ENCODE results near the gene LMNTD2. TPM values are rescaled to one million over a fixed set of nuclear protein-coding genes. Genes with fewer than 3 reads are reported as not detected.

LMNTD2 gene
- total RNA-seq, 2 experiments from 2014 or later = 3.1 to 3.9 TPM

DNA sequence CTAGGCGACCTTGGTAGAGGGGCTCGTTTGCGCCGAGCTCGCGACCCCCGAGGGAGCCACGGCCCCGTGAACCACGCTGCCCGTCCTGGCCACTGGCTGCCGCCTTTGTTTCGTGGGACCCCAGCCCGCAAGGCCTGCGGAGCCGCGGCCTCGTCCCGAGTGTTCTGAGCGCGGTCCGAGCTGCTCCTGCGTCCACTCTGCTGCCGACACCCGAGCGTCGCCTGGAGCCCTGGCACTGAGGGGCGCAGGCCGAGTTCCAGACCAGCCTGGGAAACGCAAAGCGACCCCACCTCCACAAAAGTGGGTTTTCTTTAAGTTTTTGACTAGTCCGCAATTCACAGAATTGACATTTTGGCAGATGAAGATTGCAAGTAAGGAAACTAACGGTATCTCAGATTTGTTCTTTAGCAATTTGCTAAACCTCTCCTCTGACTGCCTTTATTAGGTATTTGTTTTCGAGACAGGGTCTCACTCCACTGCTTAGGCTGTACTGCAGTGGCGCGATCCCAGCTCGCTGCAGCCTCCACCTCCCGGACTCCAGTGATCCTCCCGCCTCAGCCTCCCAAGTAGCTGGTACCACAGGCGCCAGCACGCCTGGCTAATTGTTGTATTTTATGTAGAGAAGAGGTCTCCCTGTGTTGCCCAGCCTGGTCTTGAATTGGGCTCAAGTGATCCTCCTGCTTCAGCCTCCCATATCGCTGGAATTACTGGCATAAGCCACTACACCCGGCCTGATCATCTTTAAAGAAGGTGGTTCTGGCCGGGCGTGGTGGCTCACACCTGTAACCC is 52.6 kb downstream of the LMNTD2 start:
- ChIA-PET CTCF (interaction anchor here (1.6 to 5.0 kb wide), 2 partner anchors 11 to 59 kb away, joined by 6 to 40 read pairs; no protein-coding TSS in a partner anchor), POLR2A (no interaction called here)

GRCh38 chr11:506995-507726 is 53.4 kb downstream of the LMNTD2 start, which contains the start of gene RNH1:
Gene RNH1 (minus strand): TSS chr11:507242. CDS start chr11:502162, 5,080 bp downstream.
- ChIA-PET POLR2A (interaction anchor here (1.0 to 2.2 kb wide), 8 partner anchors 12 to 151 kb away, joined by 3 to 22 read pairs (median 6); partner anchors contain the start of genes HRAS, PHRF1, PTDSS2 and SIGIRR), CTCF (interaction anchor here (0.9 to 5.0 kb wide), 3 partner anchors 11 to 59 kb away, joined by 3 to 40 read pairs (median 6); no protein-coding TSS in a partner anchor)
- DNase-seq = peak; percentile 99
- intact Hi-C loops (cut with micrococcal nuclease) = loop anchor here (1.0 to 2.0 kb wide), 8 partner anchors 11 to 300 kb away; partner anchors contain the start of genes BET1L, LRRC56, RIC8A and SIGIRR
- H3K27ac Mint-ChIP-seq = peak within 1 kb of the TSS; percentile 100
- peaks cover 27% of the 10 kb centered on the region for H3K4me1 Mint-ChIP-seq (ENCODE audit: low read depth)
- no peaks in the 10 kb centered on the region for H3K27me3 Mint-ChIP-seq
- H3K4me3 Mint-ChIP-seq = peak within 1 kb of the TSS; percentile 97
- peaks cover 10% of the 10 kb centered on the region for H3K36me3 Mint-ChIP-seq
- H3K9me3 Mint-ChIP-seq = no peaks in the 10 kb centered on the region

More for the DNA sequence above, 52.6 kb downstream of the LMNTD2 start:
- Mint-ChIP-seq H3K9me3 (no peaks in the 10 kb centered on the region), H3K4me1 (ENCODE audit: low read depth) (peaks cover 27% of the 10 kb centered on the region), H3K36me3 (peaks cover 13% of the 10 kb centered on the region), H3K27ac (peak overlapping the region; percentile 69), H3K4me3 (peak overlapping the region; percentile 69), H3K27me3 (no peaks in the 10 kb centered on the region)
- DNase-seq = no peak
- intact Hi-C loops (cut with micrococcal nuclease) = loop anchor here (1.0 to 2.0 kb wide), 7 partner anchors 10 to 239 kb away; partner anchors contain the start of genes LRRC56 and SIGIRR

- peak; percentile 98 for DNase-seq
- intact Hi-C loops (cut with micrococcal nuclease) = loop anchor here (1.0 to 2.0 kb wide), 4 partner anchors 68 to 299 kb away; partner anchors contain the start of genes BET1L, RIC8A and SIGIRR
- H3K9me3 Mint-ChIP-seq = no peaks in the 10 kb centered on the region
- H3K36me3 Mint-ChIP-seq = peaks cover 10% of the 10 kb centered on the region
- H3K4me1 Mint-ChIP-seq (ENCODE audit: low read depth) = peaks cover 27% of the 10 kb centered on the region
- ChIA-PET POLR2A (interaction anchor here (1.0 to 2.2 kb wide), 8 partner anchors 12 to 151 kb away, joined by 3 to 22 read pairs (median 6); partner anchors contain the start of genes HRAS, PHRF1, PTDSS2 and SIGIRR), CTCF (interaction anchor here (0.9 to 5.0 kb wide), 3 partner anchors 12 to 58 kb away, joined by 3 to 40 read pairs (median 6); no protein-coding TSS in a partner anchor)
- H3K27ac Mint-ChIP-seq = peak overlapping the region; percentile 100
- peak overlapping the region; percentile 97 for H3K4me3 Mint-ChIP-seq
- no peaks in the 10 kb centered on the region for H3K27me3 Mint-ChIP-seq
These were observed 54.1 kb downstream of the LMNTD2 start for GRCh38 chr11:506238-506994.

DNA sequence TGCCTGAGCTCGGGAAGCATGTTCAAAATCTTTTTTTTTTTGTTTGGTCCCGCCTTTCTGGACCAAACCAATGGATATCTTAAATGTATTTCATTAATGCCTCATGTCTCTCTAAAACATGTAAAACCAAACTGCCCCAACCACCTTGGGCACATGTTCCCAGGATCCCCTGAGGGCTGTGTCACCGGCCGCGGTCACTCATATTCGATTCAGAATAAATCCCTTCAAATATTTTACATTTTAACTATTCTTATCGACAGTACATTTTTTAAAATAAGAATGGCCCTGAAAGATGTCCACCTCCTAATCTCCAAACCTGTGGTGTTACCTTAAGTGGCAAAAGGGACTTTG is 55.6 kb downstream of the LMNTD2 start:
- H3K27ac Mint-ChIP-seq = no peak overlapping the region
- POLR2A ChIA-PET = interaction anchor here (2.2 kb wide), 1 partner anchor 57 kb away, joined by 22 read pairs; the partner anchor contains the start of gene PTDSS2
- CTCF ChIA-PET = interaction anchor here (1.6 kb wide), 1 partner anchor 13 kb away, joined by 5 read pairs; no protein-coding TSS in a partner anchor

More for the DNA sequence above, 55.6 kb downstream of the LMNTD2 start:
- H3K4me3 Mint-ChIP-seq = peak overlapping the region; percentile 97
- H3K9me3 Mint-ChIP-seq = no peaks in the 10 kb centered on the region
- intact Hi-C loops (cut with micrococcal nuclease) = no loop called here
- peaks cover 15% of the 10 kb centered on the region for H3K36me3 Mint-ChIP-seq
- no peak for DNase-seq
- peaks cover 27% of the 10 kb centered on the region for H3K4me1 Mint-ChIP-seq (ENCODE audit: low read depth)
- H3K27me3 Mint-ChIP-seq = no peaks in the 10 kb centered on the region

Small RNA genes within 50 kb of the gene (microRNA-seq; reads per million reads assigned to microRNA genes)
- 388 reads per million, percentile 80 among the genes with 10 or more reads in this experiment for gene MIR210 (ENCODE audit: borderline microRNAs expressed, borderline number of aligned reads, borderline replicate concordance)

Other genes with a start within 250 kb of the LMNTD2 start
- 100 to 1,000 TPM; 195 to 200 TPM for gene IFITM1, start 246.7 kb downstream of the LMNTD2 start, total RNA-seq
- 10 to 100 TPM; 25.6 TPM for gene IFITM3, start 239.9 kb downstream of the LMNTD2 start, total RNA-seq
- gene B4GALNT4, start 191.2 kb downstream of the LMNTD2 start, total RNA-seq = 1 to 10 TPM; 2.1 to 4.0 TPM
- gene PKP3, start 166.5 kb downstream of the LMNTD2 start, total RNA-seq = under 1 TPM in 1 of 2 experiments, not detected in 1; 0.40 TPM
- gene SIGIRR, start 145.7 kb downstream of the LMNTD2 start, total RNA-seq = 10 to 100 TPM; 55.0 to 57.2 TPM
- 10 to 100 TPM; 41.7 to 45.6 TPM for gene ANO9, start 118.7 kb downstream of the LMNTD2 start, total RNA-seq
- gene PTDSS2, start 110.5 kb downstream of the LMNTD2 start, total RNA-seq = 10 to 100 TPM; 15.0 to 16.7 TPM
- gene RNH1, start 53.5 kb downstream of the LMNTD2 start, total RNA-seq = 100 to 1,000 TPM; 127 to 134 TPM
- gene HRAS, start 25.2 kb downstream of the LMNTD2 start, total RNA-seq = 10 to 100 TPM; 39.8 to 42.0 TPM
- 1 to 10 TPM; 1.3 to 1.6 TPM for gene LRRC56, start 23.2 kb downstream of the LMNTD2 start, total RNA-seq
- gene RASSF7, start 232 bp upstream of the LMNTD2 start, total RNA-seq = 10 to 100 TPM; 18.8 to 21.9 TPM
- 10 to 100 TPM; 32.4 to 33.5 TPM for gene PHRF1, start 15.7 kb upstream of the LMNTD2 start, total RNA-seq
- 10 to 100 TPM; 79.9 to 80.7 TPM for gene IRF7, start 55.2 kb upstream of the LMNTD2 start, total RNA-seq
- gene CDHR5, start 64.2 kb upstream of the LMNTD2 start, total RNA-seq = not detected
- gene SCT, start 66.4 kb upstream of the LMNTD2 start, total RNA-seq = not detected
- gene DRD4, start 76.5 kb upstream of the LMNTD2 start, total RNA-seq = under 1 TPM; 0.21 to 0.39 TPM
- gene DEAF1, start 134.5 kb upstream of the LMNTD2 start, total RNA-seq = 10 to 100 TPM; 41.5 to 50.5 TPM
- gene TMEM80, start 135.1 kb upstream of the LMNTD2 start, total RNA-seq = 1 to 10 TPM; 9.5 to 9.8 TPM
- gene EPS8L2, start 145.5 kb upstream of the LMNTD2 start, total RNA-seq = 10 to 100 TPM; 12.4 to 12.6 TPM
- gene TALDO1, start 186.7 kb upstream of the LMNTD2 start, total RNA-seq = 100 to 1,000 TPM; 284 to 296 TPM
- gene GATD1, start 216.7 kb upstream of the LMNTD2 start, total RNA-seq = 10 to 100 TPM; 36.6 to 39.1 TPM
- 1 to 10 TPM in 1 of 2 experiments, under 1 TPM in 1; 0.68 to 1.1 TPM for gene CEND1, start 229.4 kb upstream of the LMNTD2 start, total RNA-seq
- 10 to 100 TPM; 28.4 to 32.2 TPM for gene SLC25A22, start 237.5 kb upstream of the LMNTD2 start, total RNA-seq
- gene PIDD1, start 244.5 kb upstream of the LMNTD2 start, total RNA-seq = 10 to 100 TPM; 28.3 to 32.1 TPM
- gene RPLP2, start 249.2 kb upstream of the LMNTD2 start, total RNA-seq = 1,000 to 10,000 TPM; 2,941 to 2,963 TPM

Measured in activated CD4-positive, alpha-beta memory T cell treated with anti-CD3 and anti-CD28 coated beads for 36 hours (primary cell).